ENCODE measurements around the gene SERF2.
"Not testable (repeated sequence)": the region's sequence is repeated elsewhere in the genome, so short reads cannot be mapped to it uniquely, and the experiment has no call there.

SERF2 gene

DNA sequence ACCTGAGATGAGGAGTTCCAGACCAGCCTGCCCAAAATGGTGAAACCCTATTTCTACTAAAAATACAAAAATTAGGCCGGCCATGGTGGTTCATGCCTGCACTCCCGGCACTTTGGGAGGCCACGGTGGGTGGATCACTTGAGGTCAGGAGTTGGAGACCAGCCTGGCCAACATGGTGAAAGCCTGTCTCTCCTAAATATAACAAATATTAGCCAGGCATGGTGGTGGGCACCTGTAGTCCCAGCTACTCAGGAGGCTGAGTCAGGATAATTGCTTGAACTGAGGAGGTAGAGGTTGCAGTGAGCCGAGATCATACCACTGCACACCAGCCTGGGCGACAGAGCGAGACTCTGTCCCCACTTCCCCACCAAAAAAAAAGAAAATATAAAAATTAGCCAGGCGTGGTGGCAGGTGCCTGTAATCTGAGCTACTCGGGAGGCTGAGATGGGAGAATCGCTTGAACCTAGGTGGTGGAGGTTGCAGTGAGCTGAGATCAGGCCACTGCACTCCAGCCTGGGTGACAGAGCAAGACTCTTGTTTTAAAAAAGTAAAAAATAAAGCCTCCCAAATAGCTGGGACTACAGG, 38.7 kb downstream of the SERF2 start:
- FAIRE-seq = not testable (repeated sequence)

DNA sequence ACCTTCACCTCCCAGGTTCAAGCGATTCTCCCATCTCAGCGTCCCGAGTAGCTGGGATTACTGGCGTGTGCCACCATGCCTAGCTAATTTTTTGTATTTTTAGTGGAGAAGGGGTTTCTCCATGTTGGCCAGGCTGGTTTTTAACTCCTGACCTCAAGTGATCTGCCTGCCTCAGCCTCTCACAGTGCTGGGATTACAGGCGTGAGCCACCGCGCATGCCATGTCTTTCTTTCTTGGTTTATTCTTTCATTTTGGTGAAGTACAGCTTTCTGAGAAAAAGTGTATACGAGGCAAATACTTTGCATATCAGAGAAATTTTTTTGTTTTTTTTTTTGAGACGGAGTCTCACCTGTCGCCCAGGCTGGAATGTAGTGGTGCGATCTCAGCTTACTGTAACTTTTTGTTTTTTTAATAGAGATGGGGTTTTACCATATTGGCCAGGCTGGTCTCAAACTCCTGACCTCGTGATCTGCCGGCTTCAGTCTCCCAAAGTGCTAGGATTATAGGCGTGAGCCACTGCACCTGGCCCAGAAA, 39.5 kb downstream of the SERF2 start:
- not testable (repeated sequence) for FAIRE-seq

DNA sequence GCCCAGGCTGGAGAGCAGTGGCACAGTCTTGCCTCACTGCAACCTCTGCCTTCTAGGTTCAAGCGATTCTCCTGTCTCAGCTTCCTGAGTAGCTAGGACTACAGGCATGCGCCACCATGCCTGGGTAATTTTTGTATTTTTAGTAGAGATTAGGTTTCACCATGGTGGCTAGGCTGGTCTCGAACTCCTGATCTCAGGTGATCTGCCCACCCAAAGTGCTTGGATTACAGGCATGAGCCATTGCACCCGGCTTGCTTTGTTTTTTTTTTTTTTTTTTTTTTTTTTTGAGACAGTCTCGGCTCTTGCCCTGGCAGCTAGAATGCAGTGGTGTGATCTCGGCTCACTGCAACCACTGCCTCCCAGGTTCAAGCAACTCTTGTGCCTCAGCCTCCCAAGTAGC, 40.4 kb downstream of the SERF2 start:
- not testable (repeated sequence) for FAIRE-seq

DNA sequence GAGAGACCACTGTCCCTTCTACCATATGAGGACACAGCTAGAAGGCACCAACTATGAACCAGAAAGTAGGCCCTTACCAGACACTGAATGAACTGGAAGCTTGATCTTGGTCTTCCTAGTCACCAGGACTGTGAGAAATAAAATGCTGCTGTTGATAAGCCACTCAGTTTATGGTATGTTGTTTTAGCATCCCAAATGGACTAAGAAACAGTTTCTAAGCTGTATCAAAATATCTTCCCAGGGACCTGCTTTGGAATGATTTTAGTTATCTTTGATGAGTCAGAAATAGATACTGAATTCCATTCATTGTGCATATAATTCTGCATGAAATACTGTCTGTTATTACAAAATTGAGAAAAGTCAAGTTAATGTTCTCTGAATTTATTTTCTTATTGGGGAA, 53.3 kb downstream of the SERF2 start:
- no peak for FAIRE-seq
